ENCODE data around the gene STK17A.
"Not testable (repeated sequence)": the region's sequence is repeated elsewhere in the genome, so short reads cannot be mapped to it uniquely, and the experiment has no call there.

The STK17A gene

DNA sequence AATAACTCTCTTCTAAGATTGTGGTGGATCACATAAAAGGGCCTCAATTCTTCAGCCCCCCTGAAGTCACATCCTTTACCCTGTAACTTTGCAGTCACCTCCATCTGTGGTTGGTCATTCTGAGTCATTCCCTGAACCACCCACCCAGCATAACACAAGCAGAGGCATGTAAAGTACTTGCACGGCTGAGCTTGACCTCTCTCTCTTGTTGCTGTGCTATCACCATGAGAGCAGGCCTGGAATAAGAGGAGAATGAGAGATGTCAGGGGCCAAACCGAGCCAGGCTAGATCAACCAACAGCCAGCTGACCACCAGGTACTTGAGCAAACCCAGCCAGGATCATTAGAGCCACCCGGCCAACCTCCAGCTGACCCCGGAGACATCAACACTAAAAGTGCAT, 13.5 kb upstream of the STK17A start:
- DNase-seq: no peak

DNA sequence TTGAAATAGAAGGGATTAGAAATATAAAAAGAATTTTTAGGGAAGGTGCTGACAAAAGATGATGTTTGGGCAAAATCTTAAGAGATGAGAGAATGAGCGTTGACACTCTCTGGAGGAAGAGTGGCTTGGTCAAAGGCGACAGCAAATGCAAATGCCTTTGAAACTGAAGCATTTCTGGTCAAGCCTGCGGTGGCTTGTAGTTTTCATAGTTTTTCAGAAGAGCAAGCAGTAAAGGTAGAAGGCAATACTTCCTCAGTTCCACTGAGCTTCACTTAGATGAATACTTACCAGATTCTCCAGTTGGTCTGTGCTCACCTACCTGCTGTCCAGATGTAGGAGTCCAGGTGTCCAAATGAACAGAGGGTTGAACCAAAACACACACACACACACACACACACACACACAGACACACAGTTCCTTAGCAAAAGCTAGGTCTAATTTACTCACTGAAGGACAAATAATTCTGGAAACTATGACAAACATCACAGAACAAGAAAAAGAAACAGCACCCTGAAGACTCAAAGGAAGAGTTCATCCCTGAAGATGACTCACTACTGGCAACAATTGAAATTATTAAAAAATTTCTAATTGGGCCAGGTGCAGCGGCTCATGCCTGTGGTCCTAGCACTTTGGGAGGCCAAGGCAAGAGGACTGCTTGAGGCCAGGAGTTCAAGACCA, 12.1 kb upstream of the STK17A start:
- no peak for DNase-seq

DNA sequence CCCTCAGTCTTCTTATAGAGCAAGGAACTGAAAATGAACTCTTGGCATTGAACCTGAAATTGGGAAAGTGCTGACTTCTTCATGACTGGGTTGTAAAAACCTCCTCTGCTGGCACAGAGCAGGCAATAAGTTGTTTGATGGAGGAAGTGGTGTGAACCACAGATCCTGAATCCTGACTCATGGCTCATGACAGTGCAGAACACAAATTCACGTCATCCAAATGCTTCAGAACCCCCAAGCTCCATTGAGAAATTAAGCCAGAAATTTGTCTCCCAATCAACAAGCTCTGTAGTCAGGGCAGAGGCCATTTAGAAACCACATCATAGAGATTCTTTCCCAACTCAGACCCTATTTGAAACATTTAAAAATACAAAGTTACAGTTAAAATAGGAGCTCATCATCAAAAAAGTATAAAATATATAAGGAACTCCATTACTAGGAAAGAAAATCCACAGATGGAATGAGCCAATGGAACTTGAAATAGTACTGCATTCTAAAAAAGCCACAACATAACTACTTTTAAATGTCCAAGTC, 10.3 kb upstream of the STK17A start:
- no peak for DNase-seq

DNA sequence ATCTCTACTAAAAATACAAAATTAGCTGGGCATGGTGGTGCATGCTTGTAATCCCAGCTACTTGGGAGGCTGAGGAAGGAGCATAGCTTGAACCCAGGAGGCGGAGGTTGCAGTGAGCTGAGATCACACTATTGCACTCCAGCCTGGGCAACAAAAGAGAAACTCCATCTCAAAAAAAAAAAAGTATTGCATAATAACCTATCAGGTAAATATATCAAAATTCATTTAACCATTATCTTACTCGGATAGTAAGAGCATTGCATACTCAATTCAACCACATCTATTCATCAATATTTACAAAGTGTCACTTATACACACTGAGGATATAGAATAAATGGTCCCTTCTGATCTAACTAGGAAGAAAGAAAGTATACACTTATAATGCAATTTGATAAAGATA, 9.1 kb upstream of the STK17A start:
- not testable (repeated sequence) for DNase-seq

DNA sequence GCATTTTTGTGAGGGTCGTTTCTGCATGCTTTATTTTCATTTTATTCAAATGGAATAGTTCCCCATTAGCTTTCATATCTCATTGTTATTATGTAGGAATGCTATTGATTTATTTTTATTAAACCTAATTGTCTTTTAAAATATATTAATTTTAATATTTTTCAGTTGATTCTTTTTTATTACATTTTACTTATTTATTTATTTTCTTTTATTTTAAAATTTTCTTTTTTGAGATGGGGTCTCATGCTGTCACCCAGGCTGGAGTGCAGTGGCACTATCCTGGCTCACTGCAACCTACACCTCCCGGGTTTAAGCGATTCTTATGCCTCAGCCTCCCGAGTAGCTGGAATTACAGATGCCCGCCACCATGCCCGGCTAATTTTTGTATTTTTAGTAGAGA, 7.4 kb upstream of the STK17A start:
- no peak for DNase-seq

DNA sequence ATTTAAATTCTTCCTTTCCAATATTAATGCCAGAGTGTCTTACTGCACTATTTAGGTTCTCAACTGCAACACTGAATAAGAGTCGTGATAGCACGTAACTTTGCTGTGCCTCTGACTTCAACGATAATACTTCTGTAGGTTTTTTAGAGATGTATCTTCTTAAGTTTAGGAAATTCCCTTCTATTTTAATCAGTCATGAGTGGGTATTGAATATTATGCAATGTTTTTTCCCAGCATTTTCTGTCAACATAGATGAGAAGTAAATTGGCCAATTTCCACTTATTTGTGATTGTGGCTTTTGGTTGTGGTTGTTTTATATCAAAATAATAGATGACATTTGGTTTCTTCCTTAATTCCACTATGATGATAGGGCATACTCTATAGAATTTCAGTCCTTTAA, 6.7 kb upstream of the STK17A start:
- no peak for DNase-seq

DNA sequence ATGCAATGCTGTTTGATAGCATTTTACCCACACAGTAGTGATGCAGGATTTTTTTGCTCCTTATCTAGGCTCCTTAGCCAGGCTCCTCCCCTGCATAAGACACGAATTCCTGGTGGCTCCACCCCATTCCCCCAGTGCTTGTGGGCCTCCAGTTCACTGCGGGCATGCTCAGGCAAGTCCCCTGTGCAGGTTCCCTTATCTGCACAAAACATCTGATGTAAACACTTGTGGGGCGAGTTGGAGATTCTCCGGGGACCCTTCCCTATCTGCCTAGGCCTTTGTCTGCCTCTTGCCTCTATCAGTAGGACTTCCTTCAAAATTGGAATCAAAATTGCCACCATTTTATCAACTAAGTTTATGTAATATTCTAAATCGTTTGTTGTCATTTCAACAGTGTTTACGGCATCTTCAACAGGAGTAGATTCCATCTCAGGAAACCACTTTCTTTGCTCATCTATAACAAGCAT, 5.4 kb upstream of the STK17A start:
- DNase-seq: no peak

DNA sequence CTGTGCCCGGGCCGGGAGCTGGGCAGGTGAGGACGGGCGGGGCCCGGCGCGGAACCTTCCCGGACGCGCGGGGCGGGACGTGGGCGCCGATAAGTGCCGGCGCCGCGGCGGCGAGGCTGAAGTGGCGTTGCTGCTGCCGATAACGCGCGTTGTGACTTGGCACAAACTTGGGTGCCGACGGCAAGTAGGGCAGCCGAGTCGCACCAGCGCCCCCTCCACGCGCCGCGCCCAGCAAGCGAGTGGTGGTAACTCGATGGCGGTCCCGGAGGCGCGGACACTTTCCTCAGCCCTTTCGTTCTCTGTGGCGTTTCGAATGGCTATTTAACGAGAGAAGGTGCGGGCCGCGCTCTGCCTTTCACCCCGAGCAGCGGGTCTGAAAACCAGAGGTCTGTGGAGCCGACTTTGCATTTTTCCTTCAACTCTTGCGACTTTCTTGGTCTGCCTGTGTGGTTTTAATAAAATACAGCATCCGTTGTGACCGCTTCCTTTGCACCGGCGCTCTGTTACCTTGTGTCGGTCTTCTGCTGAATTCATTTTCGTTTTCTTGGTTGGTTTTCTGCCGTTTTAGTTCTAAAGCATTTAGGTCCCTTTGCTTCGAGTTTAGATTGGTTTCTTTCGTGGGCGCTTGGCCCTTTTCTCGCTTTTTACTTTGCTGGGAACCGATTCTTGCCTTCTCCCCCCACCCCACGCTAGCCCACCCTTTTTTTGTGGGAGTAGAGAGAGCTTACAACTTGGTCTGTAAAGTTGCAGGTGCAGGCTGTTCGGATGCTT, 701 bp downstream of the STK17A start:
- peak; percentile 13 to 18 for DNase-seq

DNA sequence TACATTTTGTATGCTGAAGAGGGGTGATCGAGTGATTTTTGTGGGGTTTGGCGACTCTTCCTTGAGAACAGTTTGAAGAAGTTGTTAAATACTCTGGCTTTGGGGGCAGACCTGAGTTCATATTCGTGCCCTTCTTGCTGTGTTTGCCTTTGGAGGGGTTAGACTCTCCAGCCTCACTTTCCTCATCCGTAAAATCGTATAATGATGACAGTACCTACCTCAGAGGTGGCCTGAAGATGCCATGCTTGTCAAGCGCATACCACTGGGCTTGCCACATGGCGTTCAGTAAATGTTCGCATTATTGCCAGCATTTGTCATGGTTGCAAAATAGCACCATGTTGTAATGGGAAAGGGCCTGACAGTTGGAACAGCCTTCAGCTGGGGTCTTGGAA, 1.3 kb downstream of the STK17A start:
- no peak for DNase-seq

DNA sequence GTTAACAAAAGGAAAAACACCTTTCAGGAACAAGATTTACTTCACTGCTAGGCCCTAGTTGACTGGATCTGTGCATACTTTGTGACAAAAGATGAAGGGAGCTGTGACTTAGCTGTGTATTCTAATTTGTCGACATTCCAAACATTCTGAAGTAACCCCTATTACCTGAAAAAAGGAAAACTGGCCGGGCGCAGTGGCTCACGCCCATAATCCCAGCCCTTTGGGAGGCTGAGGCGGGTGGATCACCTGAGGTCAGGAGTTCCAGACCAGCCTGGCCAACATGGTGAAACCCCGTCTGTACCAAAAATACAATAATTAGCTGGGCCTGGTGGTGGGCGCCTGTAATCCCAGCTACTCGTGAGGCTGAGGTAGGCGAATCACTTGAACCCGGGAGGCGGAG, 1.8 kb downstream of the STK17A start:
- not testable (repeated sequence) for DNase-seq

DNA sequence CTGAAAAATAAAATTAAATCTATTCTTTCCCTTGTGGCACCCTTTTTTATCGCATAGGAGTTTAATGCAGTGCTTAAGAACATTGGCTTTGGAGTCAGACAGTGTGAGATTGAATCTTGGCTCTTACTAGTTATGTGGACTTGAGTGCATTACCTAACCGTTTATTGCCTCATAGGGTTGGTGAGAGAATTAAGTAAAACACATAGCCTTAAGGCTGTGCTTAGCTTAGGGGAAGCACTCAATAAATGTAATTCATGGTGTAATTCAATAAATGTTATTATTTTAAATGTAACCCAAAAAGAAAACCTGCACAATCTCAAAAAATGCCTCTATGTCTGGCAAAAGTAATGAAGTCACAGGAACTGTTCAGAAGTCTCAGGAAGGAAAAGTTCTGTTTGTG, 2.7 kb downstream of the STK17A start:
- no peak for DNase-seq

DNA sequence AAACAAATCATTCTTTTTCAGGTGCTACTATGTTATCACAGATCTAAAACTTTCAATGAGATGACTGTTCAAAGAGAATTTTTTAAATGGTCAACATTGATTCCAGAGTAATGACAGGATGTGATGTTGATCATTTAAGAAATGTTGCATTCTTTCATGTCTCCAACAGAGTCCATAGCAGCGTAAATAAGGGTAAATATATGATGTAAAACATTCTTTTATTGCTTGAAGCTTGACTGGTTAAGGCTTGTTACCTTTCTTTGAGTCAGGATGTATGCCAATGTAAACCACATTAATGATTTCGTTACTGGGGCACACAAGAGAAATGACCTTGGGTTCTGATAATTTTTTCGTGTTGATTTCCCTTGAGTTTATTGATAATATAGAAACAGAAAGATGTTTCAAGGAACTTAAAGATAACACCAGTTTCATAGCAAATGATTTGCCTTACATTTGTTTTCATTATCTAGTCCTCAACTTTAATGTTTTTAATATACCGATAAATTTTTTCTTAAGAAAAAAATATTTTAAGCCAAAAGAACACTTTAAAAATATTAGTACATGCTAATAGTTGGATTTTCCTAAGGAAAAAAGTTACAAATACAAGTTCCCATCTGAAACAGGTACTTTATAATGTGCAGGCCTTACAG, 3.5 kb downstream of the STK17A start:
- no peak for DNase-seq

DNA sequence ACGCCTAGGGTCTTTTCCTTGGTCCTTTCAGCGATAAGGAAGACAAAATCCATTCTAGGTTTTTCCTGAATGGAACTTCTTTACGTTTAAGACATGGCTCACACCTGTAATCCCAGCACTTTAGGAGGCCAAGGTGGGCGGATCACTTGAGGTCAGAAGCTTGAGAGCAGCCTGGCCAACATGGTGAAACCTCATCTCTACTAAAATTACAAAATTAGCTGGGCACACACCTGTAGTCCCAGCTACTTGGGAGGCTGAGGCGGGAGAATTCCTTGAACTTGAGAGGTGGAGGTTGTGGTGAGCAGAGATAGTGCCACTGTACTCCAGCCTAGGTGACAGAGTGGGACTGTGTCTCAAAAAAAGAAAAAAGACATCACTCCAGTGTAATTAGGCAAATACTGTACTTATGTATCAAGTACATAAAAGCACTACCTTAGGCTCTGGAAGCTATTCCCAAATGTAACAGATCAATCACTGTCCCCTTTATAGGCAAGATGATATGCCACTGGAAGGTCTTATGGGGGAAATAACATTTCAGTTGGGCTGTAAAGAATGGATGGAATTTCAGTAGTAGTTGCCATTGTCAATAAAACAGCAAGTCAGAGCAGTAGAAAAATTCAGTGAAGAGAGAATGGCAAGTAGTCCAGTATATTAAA, 5.7 kb downstream of the STK17A start:
- DNase-seq: no peak

DNA sequence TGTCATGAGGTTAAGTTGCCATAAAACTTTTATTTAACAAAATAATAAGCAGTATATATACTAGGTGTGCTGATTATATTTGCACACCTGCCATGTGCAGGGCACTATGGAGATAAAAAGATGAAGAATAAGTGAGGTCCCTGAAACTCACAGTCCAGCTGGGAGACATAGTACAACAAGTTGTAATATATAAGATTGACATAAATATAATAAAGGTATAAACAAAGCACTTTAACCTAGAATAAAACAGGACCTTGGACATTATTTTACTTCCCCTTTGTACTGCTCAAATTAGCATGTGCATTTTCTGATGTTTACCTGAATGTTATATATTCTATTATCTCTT, 6.2 kb downstream of the STK17A start:
- DNase-seq: no peak

DNA sequence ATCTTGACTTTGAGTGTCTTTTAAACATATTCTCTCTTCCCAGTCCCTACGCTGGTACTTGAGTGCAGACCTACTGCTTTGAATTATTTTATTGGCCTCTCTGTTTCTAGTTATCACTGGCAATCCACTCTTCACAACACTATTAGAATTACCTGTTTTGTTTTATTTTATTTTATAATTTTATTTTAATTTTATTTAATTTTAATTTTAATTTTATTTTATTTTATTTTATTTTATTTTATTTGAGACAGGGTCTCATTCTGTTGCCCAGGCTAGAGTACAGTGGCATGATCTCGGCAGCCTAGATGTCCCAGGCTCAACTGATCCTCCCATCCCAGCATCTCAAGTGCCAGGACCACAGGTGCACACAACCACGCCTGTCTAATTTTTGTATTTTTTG, 6.8 kb downstream of the STK17A start:
- DNase-seq: no peak

DNA sequence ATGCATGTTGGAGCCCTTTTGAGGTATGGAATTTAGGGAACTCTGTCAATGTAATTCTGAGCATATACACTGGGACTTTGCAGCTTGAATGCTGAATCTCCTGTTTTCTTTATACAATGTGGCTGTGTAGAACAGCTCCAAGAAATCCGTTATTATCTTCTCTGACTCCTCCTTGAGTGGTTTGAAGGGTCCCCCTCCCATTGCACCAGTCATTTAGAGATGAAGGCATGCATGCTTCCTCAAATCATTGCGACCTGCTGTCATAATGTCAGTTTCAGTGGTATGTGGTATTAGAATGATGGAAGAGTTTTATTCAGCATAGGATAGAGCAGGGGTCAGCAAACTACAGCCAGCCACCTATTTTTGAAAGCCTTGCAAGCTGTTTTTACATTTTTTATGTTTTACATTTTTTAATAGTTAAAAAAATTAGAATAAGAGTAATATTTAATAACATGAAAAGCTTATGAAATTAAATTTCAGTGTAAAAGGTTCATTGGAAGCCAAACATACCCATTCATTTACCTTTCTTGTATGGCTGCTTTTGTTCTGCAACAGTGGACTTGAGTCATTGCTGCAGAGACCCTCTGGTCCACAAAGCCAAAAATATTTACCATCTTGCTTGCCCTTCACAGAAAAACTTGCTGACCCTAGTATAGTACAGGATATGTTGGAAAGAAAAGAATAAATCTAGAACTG, 8.1 kb downstream of the STK17A start:
- no peak for DNase-seq

DNA sequence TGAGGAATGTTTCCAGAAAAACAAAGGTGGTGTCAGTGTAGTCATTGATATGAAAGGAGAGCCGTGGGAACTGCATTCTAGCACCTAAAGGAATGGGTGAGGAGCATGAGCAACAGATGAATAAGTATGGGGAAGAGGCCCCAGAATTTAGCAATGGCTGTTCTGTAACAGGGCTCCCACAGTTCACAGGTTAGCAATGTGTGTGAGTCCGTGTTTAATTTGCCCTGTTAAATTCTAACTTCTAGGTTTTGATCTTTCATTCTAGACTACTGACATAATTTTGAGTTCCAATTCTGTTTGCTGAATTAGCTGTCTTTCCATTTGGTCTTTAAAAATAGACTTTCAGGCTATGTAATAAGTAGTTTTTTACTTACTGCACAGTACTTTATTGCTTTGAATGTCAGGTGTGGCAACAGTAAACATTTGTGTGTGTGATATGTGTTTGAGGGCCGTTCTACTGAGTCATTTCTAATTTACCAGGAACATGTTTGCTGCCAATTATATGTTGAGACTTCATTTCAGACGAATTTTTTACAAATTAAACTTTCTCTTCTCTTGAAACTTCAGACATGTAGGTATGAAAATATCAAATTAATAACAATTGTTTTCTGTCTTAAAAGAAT, 8.8 kb downstream of the STK17A start:
- no peak for DNase-seq

DNA sequence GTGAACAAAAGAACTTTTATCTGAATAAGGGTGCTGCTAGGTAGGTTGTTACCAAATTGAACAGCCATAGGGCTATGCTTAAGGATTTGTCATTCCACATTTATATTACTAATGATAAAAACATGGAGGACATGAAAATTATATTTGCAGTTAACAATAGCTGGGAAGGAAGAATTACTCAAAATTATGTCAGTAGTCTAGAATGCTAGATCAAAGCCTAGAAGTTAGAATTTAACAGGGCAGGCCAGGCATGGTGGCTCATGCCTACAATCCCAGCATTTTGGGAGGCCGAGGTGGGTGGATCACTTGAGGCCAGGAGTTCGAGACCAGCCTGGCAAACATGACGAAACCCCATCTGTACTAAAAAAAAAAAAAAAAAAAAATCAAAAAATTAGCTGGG, 9.4 kb downstream of the STK17A start:
- DNase-seq: no peak

DNA sequence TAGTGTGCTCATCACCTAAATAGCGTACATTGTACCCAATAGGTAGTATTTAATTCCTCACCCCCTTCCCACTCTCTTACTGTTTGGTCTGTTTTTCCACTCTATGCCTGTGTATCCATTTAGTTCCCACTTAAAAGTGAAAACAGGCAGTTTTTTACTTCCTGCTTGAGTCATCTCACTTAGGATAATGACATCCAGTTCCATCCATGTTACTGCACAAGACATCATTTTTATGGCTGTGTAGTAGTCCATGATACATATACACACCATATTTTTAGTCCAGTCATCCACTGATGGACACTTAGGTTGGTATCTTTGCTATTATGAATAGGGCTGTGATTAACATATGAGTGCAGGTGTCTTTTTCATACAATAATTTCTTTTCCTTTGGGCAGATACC, 10.1 kb downstream of the STK17A start:
- no peak for DNase-seq

DNA sequence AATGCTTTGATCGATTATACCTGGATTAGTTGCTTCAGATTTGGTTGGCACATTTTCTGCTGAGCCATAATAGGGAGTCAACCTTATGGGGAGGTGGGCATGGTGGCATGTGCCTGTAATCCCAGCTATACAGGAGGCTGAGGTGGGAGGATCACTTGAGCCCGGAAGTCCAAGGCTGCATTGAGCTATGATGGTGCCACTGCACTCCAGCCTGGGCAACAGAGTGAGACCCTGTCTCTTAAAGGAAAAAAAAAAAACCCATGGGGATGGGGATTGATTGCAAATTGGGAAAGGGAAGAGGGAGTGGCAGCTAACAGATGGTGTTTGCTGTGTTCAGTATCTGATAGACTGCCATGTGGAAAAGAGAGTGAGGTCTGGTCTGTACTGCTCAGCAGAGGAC, 11.1 kb downstream of the STK17A start:
- no peak for DNase-seq

DNA sequence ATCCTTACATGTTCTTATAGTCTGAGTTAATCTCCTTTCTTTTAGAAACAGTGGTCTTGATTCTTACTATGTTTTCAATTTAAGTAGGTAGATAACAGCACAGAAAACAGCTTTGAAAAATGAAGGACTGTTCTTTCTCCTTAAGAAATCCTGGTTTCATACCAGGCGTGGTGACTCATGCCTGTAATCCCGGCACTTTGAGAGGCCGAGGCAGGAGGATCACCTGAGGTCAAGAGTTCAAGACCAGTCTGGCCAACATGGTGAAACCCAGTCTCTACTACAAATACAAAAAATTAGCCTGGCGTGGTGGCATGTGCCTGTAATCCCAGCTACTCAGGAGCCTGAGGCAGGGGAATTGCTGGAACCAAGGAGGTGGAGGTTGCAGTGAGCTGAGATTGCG, 13.5 kb downstream of the STK17A start:
- DNase-seq: not testable (repeated sequence)

DNA sequence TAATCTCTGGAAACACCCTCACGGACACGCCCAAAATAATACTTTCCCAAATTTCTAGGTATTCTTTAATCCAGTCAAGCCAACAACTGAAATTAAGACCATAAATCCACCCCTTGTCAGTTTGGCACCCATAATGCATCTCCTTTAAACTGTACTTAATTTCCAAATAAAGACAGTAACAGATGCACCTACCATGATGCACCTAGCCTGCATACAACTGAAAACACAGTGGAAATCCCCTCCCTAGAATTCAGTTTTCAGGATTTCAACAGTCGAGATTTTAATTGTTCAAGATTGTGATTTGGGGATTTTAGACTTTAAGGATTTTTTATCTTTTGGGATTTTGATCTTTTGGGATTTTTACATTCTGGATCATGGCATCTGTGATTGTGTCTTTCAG, 17.1 kb downstream of the STK17A start:
- no peak for DNase-seq
